ENCODE data around the gene FUT2.

FUT2 gene

GRCh38 chr19:48726556-48726955 is 30.8 kb downstream of the FUT2 start:
- no peak for DNase-seq (ENCODE audit: low read depth)

DNA sequence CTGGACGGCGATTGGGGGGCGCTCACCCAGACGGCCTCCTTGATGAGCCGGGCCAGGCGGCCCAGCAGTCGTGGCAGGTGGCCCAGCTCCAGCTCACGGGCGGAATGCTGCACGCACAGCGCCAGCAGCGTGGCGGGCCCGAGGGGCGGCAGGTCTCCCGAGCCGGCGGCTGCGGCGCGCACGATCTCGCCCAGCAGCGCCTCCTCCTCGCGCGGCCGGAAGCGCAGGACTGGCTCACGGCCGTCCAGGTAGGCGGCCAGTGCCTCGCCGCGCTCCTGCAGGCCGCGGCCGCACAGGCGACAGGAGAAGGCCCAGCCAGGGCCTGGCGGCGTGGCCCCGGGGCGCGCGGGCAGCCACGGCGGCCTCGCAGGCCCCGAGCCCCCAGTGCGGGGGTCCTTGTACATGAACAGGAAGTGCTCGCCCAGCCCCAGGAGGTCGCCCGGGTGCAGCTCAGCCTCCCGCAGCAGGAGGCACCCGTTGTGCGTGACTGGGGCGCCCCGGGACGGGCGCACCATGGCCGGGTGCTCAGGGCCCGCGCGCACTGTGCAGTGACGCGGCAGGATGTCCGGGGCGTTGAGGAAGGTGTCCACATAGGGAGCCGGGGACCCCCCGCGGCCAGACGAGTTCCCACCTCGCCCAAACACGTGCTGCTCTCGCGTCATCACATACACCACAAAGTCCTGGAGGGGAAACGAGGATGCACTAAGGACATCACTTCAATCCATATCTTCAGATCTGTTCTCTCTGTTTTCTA is 33.3 kb downstream of the FUT2 start:
- DNase-seq (ENCODE audit: low read depth), result no peak

GRCh38 chr19:48731452-48731851 is 35.7 kb downstream of the FUT2 start:
- no peak for DNase-seq (ENCODE audit: low read depth)

- no peak for DNase-seq (ENCODE audit: low read depth)
Observed at GRCh38 chr19:48734625-48735024, 38.9 kb downstream of the FUT2 start.

DNA sequence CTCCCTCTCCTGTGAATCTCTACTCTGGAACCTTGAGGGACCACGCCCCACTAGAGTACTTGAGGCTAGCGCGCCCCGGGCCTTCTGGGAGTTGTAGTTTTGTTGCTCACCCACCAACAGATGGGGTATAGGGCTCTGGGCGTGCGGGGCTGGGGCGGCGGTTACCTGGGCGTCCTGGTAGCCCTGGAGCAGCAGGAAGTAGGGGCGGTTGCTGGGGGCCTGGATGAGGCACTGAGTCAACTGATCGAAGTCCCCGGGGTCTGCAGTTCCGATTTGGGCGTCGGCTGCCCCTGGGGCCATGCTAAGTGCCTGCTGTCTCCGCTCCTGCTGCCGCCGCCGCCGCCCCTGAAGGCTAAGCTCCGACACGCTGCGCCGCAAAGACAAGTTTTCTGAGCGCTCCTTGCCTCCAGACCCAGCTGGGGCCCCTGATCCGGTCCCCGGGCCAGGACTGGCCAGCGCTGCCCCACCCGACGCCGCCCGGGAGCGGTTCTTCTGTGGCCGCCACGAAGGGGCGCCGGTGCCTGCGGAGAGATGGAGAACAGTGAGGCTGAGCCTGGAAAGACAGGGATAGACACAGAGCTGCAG is 39.4 kb downstream of the FUT2 start:
- DNase-seq (ENCODE audit: low read depth), result peak; percentile 58

GRCh38 chr19:48737360-48737998 is 41.7 kb downstream of the FUT2 start:
- no peak for DNase-seq (ENCODE audit: low read depth)

DNA sequence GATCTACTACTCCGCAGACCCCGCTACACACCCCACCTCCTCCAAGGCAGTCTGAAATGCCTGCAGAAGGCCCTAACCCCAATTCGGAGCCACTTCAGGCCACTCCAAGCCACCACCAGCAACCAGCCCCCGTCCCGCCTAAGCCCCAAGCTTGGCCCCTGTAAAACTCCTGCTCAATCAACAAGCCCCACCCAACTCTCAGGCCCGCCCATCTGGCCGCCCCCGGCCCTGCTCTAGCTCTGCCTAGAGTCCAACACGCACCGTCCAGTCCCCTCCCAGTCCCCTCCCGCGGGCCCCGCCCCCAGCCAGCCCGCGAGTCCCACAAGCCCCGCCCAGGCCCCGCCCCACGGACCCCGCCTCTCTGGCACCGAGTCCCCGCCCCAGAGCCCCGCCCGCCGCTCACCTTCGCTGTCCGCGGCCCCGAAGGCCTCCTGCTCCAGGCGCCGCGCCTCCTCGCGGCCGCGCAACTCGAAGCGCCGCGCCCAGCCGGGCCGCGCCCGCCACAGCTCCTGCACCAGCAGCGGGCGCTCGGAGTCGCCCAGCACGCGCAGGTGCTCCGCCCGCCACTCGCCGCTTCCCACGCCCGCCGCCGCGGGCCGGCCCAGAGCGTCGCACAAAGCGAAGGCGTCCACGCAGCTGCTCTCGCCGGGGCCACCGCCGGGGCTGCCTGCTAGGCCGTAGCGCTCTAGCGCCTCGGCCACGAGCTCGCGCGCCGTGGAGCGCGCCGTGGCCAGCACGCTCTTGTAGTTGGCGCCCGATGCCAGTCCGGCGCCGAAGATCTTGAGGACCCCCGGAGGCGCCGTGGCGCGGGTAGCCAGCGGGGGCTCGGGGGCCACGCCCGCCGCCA is 43.0 kb downstream of the FUT2 start:
- DNase-seq (ENCODE audit: low read depth), result peak; percentile 81

GRCh38 chr19:48739404-48740163 is 43.8 kb downstream of the FUT2 start:
- no peak for DNase-seq (ENCODE audit: low read depth)

- no peak for DNase-seq (ENCODE audit: low read depth)
Observed at GRCh38 chr19:48740164-48740972, 44.6 kb downstream of the FUT2 start, which contains the start of gene RASIP1. Gene RASIP1 (minus strand): TSS chr19:48740610. CDS start chr19:48740282, 328 bp downstream.

- no peak for DNase-seq (ENCODE audit: low read depth)
Observed at GRCh38 chr19:48741129-48741999, 45.6 kb downstream of the FUT2 start.

DNA sequence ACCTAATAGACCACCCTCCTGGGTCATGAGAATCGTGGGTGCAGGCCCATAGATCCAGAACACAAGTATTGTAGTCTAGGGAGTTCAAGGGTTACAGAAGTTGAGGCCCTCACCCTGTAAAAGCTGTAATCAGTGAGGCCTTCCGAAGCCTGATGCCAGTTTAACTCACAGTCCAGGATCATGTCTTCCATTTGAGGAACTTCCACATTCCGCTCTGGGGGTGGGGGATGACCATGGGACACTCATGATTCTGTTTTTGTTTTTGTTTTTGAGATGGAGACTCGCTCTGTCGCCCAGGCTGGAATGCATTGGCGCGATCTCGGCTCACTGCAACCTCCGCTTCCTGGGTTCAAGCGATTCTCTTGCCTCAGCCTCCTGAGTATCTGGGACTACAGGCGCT is 46.3 kb downstream of the FUT2 start:
- DNase-seq (ENCODE audit: low read depth), result no peak

DNA sequence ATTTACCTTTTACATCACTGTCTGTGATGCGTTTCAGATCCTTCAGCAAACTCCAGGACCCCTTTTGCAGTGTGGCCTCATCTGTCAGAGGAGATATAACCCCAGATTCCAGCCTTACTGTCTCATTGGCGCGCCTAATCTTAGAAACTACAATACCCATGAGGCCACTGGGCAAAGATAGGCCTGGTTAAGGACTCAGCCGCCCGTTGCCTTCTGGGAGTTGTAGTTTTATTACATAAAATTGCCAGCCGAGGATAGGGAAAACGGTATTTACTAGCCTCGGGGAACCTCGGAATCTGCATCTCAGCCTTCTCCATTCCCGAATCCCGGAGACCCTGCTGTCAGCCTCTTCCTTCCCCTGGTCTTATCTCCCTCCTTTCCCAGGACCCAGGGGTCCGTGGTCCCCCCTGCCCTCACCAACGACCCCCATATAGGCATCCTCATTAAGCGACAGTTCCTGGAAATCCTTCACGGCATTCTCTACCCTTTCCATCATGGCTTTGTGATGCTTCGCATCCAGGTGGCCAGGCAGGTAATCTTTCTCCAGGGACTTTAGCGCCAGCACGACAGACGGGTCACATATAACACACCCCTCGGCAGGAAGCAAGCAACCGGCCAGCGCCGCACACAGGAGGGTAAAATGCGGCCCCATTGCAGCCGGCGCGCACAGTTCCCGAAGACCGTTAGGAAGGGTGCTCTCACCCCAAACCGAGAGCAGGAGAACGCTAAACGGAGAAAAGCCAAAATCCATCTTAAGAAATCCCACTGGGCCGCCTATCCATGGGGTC is 49.6 kb downstream of the FUT2 start:
- DNase-seq (ENCODE audit: low read depth), result peak; percentile 76

DNA sequence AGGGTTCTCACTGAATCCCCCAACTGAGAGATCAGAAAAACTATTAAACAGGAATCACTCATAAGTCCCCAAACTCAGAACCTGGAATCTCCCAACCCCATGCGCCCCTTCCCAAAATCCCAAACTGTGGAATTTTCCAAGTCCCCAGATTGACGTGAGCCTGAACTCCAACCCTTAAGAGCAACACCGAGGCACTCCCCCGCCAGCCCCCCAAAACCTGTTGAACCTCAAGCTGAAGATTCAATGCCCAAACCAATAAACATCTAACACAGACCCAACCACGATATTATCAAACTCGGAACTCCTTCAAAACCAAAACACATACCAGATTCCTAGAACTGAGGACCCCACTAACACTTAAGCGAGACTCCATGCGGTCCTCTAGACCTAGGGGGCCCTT is 50.3 kb downstream of the FUT2 start:
- no peak for DNase-seq (ENCODE audit: low read depth)

- DNase-seq (ENCODE audit: low read depth), result peak; percentile 94
Observed at GRCh38 chr19:48746738-48747575, 51.2 kb downstream of the FUT2 start, which contains the start of gene IZUMO1. Gene IZUMO1 (minus strand): TSS chr19:48746909. CDS start chr19:48745859, 1,050 bp downstream.

GRCh38 chr19:48749571-48750198 is 53.9 kb downstream of the FUT2 start:
- DNase-seq (ENCODE audit: low read depth), result no peak

DNA sequence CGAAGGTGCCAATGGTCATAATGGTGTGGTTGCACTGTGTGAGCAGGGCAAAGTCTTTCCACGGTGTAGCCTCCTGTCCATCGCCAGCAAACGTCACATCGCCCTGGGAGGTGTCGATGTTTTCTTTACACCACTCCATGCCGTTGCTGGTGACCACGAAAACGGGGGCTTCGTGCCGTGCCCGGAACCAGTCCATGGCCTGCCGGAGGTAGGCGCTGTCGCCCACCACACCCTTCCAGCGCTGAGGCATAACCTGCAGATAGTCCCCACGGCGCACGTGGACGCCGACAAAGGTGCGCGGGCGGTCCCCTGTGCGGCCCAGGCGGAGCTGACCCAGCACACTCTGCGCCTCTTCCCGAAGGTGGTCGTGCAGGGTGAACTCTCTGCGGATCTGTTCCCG is 54.6 kb downstream of the FUT2 start:
- DNase-seq (ENCODE audit: low read depth), result no peak

- no peak for DNase-seq (ENCODE audit: low read depth)
Observed at GRCh38 chr19:48750771-48751504, 55.2 kb downstream of the FUT2 start.

All from iris pigment epithelial cell (primary cell).